GM21423 (cell line): ENCODE results near the gene CFD.
"Not testable (repeated sequence)": the region's sequence is repeated elsewhere in the genome, so short reads cannot be mapped to it uniquely, and the experiment has no call there.

Experiments used
- ATAC-seq: cut with Tn5 transposase; IDR thresholded peaks from one replicate; pipeline ENCODE4 v1.9.1; 2021; ENCODE audit warnings: mild to moderate bottlenecking, moderate library complexity; ENCODE audit not compliant: unreplicated experiment

CFD gene

GRCh38 chr19:887599-887998 is 28.1 kb downstream of the CFD start:
- ATAC-seq = no peak

DNA sequence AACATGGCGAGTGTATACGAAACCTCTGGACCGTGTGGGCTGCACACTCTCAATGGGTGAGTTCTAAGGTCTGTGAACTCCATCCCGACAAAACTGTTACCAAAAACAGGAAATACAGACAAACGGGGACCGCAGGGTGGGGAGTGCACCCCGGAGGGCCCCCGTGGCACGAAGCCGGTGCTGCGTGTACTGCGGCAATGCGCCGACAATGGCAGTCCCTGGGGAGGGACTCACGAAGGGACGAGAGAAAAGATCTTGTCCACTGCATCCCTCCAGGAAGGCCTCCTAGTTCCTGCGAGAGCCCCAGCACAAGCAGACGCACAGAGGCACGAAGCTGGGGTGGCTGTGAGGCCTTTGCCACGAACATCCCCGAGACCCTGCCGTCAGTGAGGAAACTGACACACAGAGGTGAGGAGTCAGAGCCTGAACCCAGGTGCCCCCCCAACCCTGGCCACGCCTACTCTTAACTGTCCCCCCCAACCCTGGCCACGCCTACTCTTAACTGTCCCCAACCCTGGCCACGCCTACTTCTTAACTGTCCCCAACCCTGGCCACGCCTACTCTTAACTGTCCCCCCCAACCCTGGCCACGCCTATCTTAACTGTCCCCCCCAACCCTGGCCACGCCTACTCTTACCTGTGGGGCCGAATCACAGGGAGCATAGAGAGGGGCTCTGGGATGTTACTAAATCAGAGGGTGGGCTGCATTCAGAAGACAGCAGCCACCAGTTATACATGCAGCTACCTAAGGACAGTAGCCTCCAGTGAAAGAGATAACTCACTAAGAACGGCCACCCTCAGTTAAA is 29.3 kb downstream of the CFD start:
- no peak for ATAC-seq

- no peak for ATAC-seq
These were observed 30.3 kb downstream of the CFD start for GRCh38 chr19:889662-890295.

GRCh38 chr19:890831-891230 is 31.4 kb downstream of the CFD start:
- no peak for ATAC-seq

- ATAC-seq = not testable (repeated sequence)
These were observed 32.1 kb downstream of the CFD start for GRCh38 chr19:891421-892200.

DNA sequence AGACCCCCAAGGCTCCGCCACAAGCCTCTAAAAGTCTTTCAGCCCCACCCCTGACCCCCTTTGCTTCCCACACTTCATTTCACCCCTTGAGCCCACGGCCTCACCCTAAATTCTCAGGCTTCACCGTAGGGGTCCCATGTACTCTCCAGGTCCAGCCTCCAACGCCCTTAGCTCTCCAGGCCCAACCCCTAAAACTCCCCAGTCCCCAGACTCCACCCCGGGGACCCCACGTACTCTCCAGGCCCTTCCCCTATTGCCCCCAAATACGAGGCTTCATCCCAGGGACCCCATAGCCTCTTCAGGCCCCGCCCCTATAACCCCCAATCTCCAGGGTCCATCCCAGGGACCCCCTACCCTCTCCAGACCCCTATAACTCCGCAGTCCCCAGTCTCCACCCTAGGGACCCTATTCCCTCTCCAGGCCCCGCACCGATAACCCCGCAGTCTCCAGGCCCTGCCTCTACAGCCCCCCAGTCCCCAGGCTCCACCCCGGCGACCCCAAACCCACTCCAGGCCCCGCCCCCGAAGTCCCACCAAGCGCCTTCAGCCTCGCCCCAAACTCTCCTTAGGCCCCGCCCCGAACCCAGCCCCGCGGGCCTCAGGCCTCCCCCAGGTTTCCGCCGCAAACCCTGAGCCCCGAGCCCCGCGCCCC is 32.9 kb downstream of the CFD start:
- no peak for ATAC-seq

DNA sequence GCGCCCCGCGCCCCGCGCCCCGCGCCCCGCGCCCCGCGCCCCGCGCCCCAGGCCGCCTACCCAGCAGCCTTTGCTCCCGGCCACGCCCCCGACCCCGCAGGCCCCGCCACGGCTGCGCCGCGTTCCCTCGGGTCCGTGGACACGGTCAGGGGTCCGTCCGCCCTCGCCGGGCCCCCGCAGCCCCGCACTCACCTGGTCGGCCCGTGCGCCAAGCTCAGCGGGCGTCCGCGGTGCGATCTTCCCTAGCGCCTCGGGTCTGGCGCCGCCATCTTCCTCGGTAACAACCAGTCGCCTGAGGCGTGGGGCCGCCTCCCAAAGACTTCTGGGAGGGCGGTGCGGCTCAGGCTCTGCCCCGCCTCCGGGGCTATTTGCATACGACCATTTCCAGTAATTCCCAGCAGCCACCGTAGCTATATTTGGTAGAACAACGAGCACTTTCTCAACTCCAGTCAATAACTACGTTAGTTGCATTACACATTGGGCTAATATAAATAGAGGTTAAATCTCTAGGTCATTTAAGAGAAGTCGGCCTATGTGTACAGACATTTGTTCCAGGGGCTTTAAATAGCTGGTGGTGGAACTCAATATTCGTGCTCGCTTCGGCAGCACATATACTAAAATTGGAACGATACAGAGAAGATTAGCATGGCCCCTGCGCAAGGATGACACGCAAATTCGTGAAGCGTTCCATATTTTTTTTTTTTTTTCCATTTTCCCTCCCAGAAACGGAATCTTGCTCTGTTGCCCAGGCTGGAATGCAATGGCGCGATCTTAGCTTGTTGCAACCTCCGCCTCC is 33.6 kb downstream of the CFD start, which contains the start of the genes MED16 and RNU6-9:
Gene MED16 (minus strand): TSS at position 294 of the 796 bp plus-strand sequence. CDS start 2,056 bp downstream, outside the sequence.
Gene RNU6-9 (plus strand): TSS at position 591 of the 796 bp plus-strand sequence.
- peak; percentile 78 for ATAC-seq

DNA sequence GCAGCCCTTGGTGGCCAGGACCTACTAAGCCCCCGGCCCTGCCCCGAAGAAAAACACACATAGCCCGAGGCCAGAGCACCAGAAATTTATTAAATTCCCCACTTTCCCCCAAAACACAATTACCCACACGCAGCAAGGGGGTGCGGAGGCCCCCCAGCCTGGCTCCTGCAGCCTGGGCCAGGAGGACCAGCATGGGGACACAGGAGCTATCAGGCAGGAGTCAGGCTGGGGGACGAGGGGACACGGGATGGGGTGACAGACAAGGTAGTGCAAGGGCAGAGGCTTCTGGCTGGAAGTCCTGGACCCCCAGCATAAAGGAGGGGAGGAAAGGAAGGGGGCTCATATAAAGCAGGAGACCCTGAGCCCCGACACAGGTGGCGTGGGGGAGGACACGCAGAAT is 37.0 kb downstream of the CFD start:
- ATAC-seq = no peak

DNA sequence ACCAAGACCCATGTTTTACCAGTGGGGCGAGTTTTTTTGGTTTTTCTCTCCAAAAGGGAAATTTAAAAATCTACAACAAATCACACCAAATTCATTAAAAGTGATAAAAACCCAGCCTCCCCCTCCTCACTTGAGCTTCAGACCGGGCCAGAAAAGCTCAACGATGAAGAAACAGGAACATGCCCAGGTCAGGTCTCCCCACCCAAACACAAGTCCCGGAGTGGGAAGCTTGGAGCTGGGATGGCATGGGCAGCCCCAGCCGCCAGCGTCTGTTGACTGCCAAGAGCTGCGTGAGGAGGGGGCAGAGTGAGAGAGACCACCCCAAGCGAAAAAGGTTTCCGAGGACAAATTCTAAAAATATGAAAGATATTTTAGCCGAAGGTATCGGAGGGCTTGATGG is 37.5 kb downstream of the CFD start:
- ATAC-seq = no peak

DNA sequence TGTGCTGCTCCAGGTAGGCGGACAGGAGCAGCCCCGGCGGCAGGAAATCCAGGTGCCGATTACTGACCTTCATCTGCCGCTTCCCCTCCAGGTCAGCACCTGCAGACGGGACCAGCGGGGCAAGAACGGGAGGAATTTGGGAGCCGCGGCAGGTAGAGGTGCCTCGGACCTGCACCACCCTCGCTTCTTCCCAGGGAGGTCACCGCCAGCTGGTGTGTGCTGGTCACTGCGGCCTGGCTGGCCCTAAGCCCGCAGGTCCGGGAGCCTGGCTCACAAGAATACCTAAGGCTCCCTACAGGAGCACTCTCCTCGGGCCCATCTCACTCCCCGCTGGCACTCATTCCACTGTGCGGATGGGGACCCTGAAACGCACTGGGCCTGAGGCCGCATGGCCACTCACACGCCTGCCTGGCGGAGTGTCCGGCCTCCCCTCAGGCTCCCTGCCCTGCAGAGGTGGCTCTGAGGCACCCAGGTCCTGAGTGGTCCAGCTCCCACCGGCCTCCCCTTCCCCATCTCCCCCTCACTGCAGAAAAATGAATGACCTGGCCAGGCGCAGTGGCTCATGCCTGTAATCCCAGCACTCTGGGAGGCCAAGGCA is 38.1 kb downstream of the CFD start:
- no peak for ATAC-seq

GRCh38 chr19:898663-899062 is 39.2 kb downstream of the CFD start:
- ATAC-seq = no peak

GRCh38 chr19:899336-900042 is 40.0 kb downstream of the CFD start:
- no peak for ATAC-seq

- no peak for ATAC-seq
These were observed 40.5 kb downstream of the CFD start for GRCh38 chr19:900043-900301.

- ATAC-seq = no peak
These were observed 41.0 kb downstream of the CFD start for GRCh38 chr19:900302-901111.

DNA sequence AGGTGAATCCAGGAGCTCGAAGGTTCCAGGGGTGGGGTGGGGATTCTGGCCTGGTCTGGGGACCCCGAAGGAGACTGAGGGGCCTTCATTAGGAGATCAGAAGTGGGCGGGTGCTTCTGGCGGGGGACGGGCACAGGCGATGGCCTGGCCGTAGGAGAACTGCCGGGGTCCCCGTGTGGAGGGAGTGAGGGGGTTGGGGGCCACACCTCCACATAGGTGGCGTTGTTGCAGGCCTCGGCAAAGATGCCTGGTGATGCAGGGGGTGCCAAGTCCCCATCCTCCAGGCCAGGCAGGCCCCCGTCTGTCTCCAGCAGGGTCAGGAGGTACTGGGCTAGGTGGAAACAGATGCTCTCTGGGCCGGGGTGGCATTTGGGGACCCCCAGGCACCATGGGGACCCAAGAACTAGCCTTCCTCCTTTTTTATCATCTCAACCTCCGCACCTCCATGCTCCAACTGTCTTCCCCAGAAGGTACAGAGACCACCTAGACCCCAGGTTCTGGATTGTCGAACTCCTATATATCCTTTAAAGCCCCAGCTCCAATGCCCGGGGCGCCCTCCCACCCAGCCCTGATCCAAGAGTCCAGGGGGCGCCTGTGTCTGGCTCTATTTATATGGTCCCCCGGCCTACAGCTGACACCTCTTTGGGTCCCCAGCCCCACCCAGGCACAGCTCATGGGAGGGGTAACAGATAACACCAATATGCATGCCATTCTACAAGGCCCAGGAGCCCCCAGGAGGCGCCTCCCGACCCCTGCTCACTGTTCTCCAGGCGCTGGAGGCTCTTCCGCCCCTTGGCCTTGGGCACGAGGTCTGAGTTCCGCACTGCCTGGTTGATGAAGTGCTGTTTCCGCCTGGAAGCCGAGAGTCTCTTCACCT is 42.0 kb downstream of the CFD start:
- no peak for ATAC-seq

GRCh38 chr19:902093-902370 is 42.6 kb downstream of the CFD start:
- no peak for ATAC-seq

- no peak for ATAC-seq
These were observed 43.2 kb downstream of the CFD start for GRCh38 chr19:902446-903226.
